ENCODE measurements around the gene RBM10.

GRCh38 chrX:47174846-47175587, 30.0 kb downstream of the RBM10 start:
- TF ChIP-seq YY1 (IDR thresholded peaks at IDR 0.05; ENCODE audit: extremely low read depth, insufficient replicate concordance, low read depth, low read length) (no peak), SRF (IDR thresholded peaks at IDR 0.05; ENCODE audit: low read depth) (no peak), CTCF (IDR thresholded peaks at IDR 0.05 in 2 of 3, conservative IDR thresholded peaks at IDR 0.05 in 1 of 3; ENCODE audit: borderline replicate concordance in 1 of 3, insufficient read depth in 1 of 3, low read depth in 2 of 3, low read length in 2 of 3) (no peak), POLR2A (IDR thresholded peaks at IDR 0.05; ENCODE audit: borderline replicate concordance, extremely low read depth, insufficient read depth, insufficient read length) (no peak), CBX3 (IDR thresholded peaks at IDR 0.05; ENCODE audit: low read depth) (no peak), ZNF274 (IDR thresholded peaks at IDR 0.05; ENCODE audit: low read depth, low read length) (no peak), JUND (IDR thresholded peaks at IDR 0.05) (no peak), FOSL1 (IDR thresholded peaks at IDR 0.05; ENCODE audit: low read depth) (no peak), ZBTB33 (IDR thresholded peaks at IDR 0.05; ENCODE audit: extremely low read depth, insufficient replicate concordance, low read length) (no peak), SIN3A (IDR thresholded peaks at IDR 0.05; ENCODE audit: low read depth) (no peak), ELF1 (IDR thresholded peaks at IDR 0.05; ENCODE audit: borderline replicate concordance, low read depth) (no peak), REST (IDR thresholded peaks at IDR 0.05; ENCODE audit: low read depth) (no peak)
